Kidney (tissue), 14 donors: Measurements from ENCODE around the gene IL15. TPM values are rescaled to one million over a fixed set of nuclear protein-coding genes. Genes with fewer than 3 reads are reported as not detected.

Experiments used
- DNase-seq, 5 donors: peaks; one replicate each; pipeline ENCODE4 v3.0.0-alpha.2; 2013 to 2020
- FAIRE-seq: peaks from 2 replicates; lab custom pipeline; 2012; peaks lifted over from hg19 to GRCh38; lab: Jason Lieb, UNC
- H3K27ac ChIP-seq, 2 donors: one replicate each; pipeline ENCODE4 v1.7.0; 2013; ENCODE audit warnings: low read depth in 2 of 2, low read length in 2 of 2, inconsistent platforms in 1 of 2
- H3K27me3 ChIP-seq: one replicate; pipeline ENCODE4 v1.7.1; 2013; ENCODE audit warnings: low read length, inconsistent platforms; ENCODE audit not compliant: control insufficient read depth, insufficient read depth
- H3K36me3 ChIP-seq, 3 donors: one replicate each; pipeline versions ENCODE4 v1.7.0 to v1.7.1; 2013; ENCODE audit warnings: low read length in 3 of 3, control low read depth in 1 of 3, inconsistent platforms in 1 of 3; ENCODE audit not compliant: insufficient read depth in 3 of 3, control insufficient read depth in 2 of 3
- H3K4me1 ChIP-seq, 3 donors: one replicate each; pipeline versions ENCODE4 v1.7.0 to v1.7.1; 2013; ENCODE audit warnings: low read length in 3 of 3, inconsistent platforms in 1 of 3, low read depth in 1 of 3; ENCODE audit not compliant: control insufficient read depth in 2 of 3, insufficient read depth in 2 of 3
- H3K4me3 ChIP-seq, 3 donors: one replicate each; pipeline versions ENCODE4 v1.7.0 to v1.8.1; 2013; ENCODE audit warnings: low read length in 3 of 3, control low read depth in 1 of 3, inconsistent platforms in 1 of 3
- H3K9ac ChIP-seq, 3 donors: one replicate each; pipeline versions ENCODE4 v1.7.0 to v1.7.1; 2013; ENCODE audit warnings: low read length in 3 of 3, control low read depth in 1 of 3, inconsistent platforms in 1 of 3
- H3K9me3 ChIP-seq, 3 donors: one replicate each; pipeline versions ENCODE4 v1.7.0 to v1.7.1; 2013; ENCODE audit warnings: low read length in 3 of 3, control low read depth in 1 of 3, inconsistent platforms in 1 of 3; ENCODE audit not compliant: control insufficient read depth in 2 of 3, insufficient read depth in 1 of 3
- intact Hi-C: fragments of 100-400 bp; cut with DNase I; formaldehyde crosslinking; loops from one replicate; pipeline ENCODE4 v1.11.1; 2022
- polyA plus RNA-seq: library from polyadenylated mRNA; stranded (reverse); fragments of 350-450 nt; fragmentation: Illumina TruSeq; extraction: RNeasy Lipid Tissue Mini Kit (QIAGEN cat#74804); gene quantifications from one replicate; pipeline ENCODE4 v1.2.3, GENCODE V29; 2014; ENCODE audit warnings: low read depth, low replicate concordance; ENCODE audit not compliant: insufficient read depth
- total RNA-seq: library from RNA; stranded (reverse); fragmentation: NEBNext Ultra II Directional; extraction: Animal tissue kit (Norgen Biotek cat#: 25700); gene quantifications from one replicate; pipeline ENCODE4 v1.2.1, GENCODE V29; 2021
- TF ChIP-seq, protein P1 (sequence below): IDR thresholded peaks from 3 replicates; pipeline ENCODE4 v1.5.1; 2012; ENCODE audit warnings: mild to moderate bottlenecking, moderate library complexity, borderline replicate concordance; ENCODE audit not compliant: insufficient read depth; ENCODE audit errors: extremely low read depth
- donor health status: control.
- donor health status: control.
- donor health status: control.
- donor health status: control.
- donor health status: control.
- donor health status: DM: yes; HTN: yes; CAD: no.
- donor health status: Normal renal cell carcinoma (clear cell type).

IL15 gene
- total and polyA plus RNA-seq, 2 donors from 2014 or later: 4.8 to 6.4 TPM

DNA sequence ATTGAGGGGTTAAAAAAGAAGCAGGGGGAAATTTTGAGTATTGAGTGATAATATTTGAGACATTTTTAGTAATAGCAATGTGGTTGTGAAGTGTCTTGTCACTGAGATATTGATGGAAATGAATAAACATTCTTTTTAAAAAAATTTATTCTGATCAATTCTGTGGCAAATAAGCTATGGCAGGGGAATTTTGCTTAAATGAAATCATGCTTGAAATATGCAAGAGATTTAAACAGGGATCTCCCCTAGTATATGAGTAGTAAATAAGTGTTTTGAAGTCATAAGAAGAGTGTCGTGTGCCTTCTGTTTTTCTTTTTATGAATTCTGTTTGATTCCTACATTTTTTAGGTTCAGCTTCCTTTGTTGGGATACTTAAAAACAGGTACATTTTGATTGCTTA, 23.2 kb downstream of the IL15 start:
- no peaks in the 10 kb centered on the region for H3K4me1 ChIP-seq
- no peak for DNase-seq
- H3K27ac ChIP-seq: no peak overlapping the region
- H3K9me3 ChIP-seq: no peaks in the 10 kb centered on the region
- H3K9ac ChIP-seq: no peak overlapping the region
- intact Hi-C loops: no loop called here
- H3K4me3 ChIP-seq: no peak overlapping the region
- FAIRE-seq: no peak
- H3K36me3 ChIP-seq: no peaks in the 10 kb centered on the region
- TF ChIP-seq, protein P1, sequence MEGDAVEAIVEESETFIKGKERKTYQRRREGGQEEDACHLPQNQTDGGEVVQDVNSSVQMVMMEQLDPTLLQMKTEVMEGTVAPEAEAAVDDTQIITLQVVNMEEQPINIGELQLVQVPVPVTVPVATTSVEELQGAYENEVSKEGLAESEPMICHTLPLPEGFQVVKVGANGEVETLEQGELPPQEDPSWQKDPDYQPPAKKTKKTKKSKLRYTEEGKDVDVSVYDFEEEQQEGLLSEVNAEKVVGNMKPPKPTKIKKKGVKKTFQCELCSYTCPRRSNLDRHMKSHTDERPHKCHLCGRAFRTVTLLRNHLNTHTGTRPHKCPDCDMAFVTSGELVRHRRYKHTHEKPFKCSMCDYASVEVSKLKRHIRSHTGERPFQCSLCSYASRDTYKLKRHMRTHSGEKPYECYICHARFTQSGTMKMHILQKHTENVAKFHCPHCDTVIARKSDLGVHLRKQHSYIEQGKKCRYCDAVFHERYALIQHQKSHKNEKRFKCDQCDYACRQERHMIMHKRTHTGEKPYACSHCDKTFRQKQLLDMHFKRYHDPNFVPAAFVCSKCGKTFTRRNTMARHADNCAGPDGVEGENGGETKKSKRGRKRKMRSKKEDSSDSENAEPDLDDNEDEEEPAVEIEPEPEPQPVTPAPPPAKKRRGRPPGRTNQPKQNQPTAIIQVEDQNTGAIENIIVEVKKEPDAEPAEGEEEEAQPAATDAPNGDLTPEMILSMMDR: no peak
- H3K27me3 ChIP-seq: no peaks in the 10 kb centered on the region

DNA sequence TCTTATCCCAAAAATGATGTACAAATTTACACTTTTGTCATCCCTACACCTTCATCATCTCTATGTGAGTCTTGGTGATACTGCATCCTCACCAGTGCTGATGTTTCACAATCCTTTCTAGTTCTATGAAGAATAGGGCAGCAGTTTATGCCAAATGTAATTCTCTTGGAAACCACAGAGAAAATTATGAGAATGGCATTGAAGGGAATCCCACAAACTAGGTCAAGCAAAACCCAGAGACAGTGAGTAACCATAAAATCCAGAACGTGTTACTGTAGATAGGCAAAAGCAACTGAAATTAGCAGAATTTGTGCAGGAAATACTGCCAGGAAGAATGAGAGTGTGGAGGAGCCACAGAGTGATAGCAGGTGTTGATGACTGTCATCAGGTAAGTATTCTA, 24.5 kb downstream of the IL15 start:
- no peak overlapping the region for H3K4me3 ChIP-seq
- TF ChIP-seq, protein P1: no peak
- intact Hi-C loops: no loop called here
- no peaks in the 10 kb centered on the region for H3K9me3 ChIP-seq
- no peak overlapping the region for H3K27ac ChIP-seq
- DNase-seq: no peak
- H3K27me3 ChIP-seq: no peaks in the 10 kb centered on the region
- FAIRE-seq: no peak
- no peaks in the 10 kb centered on the region for H3K4me1 ChIP-seq
- no peak overlapping the region for H3K9ac ChIP-seq
- H3K36me3 ChIP-seq: no peaks in the 10 kb centered on the region

DNA sequence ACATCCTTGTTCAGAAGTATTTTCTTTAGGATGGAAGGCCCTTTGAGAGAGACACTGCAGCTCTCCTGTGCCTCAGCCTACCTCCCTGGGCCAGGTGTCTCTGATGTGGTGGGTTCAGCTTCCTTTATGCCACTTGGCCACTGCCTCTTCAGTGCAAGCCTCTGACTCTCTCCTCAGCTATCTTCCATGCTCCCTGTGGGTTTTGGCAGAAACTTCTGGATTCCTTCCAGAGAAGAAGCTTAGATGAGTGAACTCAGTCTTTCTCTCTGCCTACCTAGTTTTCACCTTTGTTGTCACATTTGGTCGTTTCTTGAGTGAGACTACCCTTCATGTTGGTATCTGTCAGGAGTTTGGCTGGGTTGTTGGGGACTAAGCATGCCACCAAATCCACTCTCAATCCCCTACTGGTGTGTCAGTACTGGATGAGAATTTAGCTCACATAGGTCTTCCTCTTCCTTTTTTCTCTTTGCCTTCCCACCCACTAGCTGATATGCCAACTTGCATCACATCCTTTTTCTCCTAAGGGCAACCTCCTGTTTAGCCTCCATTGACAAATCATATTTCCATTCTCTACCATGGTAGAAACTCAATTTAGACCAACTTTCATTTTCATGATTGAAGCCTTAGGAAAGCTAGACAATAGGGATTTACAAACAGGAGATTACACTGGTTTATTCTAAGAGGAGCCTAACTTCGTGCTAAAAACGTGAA, 32.0 kb downstream of the IL15 start:
- TF ChIP-seq, protein P1: no peak
- intact Hi-C loops: no loop called here
- no peak overlapping the region for H3K4me3 ChIP-seq
- no peaks in the 10 kb centered on the region for H3K9me3 ChIP-seq
- no peak overlapping the region for H3K27ac ChIP-seq
- H3K9ac ChIP-seq: no peak overlapping the region
- no peaks in the 10 kb centered on the region for H3K27me3 ChIP-seq
- no peaks in the 10 kb centered on the region for H3K4me1 ChIP-seq
- no peak for FAIRE-seq
- DNase-seq: no peak
- H3K36me3 ChIP-seq: no peaks in the 10 kb centered on the region
